IPS-18a (cell line): Measurements from ENCODE around the gene GRIN3B.

Experiments used
- H3K27ac ChIP-seq: one replicate; pipeline ENCODE4 v1.5.1; 2013; ENCODE audit warnings: low read length
- H3K27me3 ChIP-seq: one replicate; pipeline ENCODE4 v1.6.1; 2013; ENCODE audit warnings: mild to moderate bottlenecking, low read length; ENCODE audit not compliant: control insufficient read depth, insufficient read depth
- H3K36me3 ChIP-seq: one replicate; pipeline ENCODE4 v1.6.1; 2013; ENCODE audit warnings: low read depth, low read length; ENCODE audit not compliant: control insufficient read depth
- H3K4me1 ChIP-seq: one replicate; pipeline ENCODE4 v1.6.1; 2013; ENCODE audit warnings: low read depth, low read length; ENCODE audit not compliant: control insufficient read depth
- H3K4me3 ChIP-seq: one replicate; pipeline ENCODE4 v1.5.1; 2013; ENCODE audit warnings: low read length
- H3K9ac ChIP-seq: one replicate; pipeline ENCODE4 v1.6.1; 2013; ENCODE audit warnings: mild to moderate bottlenecking, low read length, moderate library complexity
- H3K9me3 ChIP-seq: one replicate; pipeline ENCODE4 v1.6.1; 2013; ENCODE audit warnings: low read depth, low read length; ENCODE audit not compliant: control insufficient read depth

GRIN3B gene

DNA sequence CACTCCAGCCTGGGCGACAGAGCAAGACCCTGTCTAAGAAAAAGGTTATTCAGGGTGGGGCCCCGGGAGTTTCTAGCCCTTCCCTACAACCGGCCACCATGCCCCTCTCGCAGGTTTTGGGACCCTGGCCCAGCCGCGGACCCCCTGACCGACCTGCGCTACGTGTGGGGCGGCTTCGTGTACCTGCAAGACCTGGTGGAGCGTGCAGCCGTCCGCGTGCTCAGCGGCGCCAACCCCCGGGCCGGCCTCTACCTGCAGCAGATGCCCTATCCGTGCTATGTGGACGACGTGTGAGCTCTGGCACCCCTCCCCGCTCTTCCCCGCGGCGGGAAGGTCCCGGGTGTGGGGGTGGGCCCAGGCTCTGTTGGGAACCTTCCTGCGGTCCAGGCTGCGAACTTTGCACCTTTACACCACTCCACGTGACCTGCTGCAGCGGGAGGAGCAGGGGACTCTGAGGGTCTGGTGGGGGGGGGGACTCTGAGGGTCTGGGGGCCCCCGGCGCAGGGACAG is 46.0 kb downstream of the GRIN3B start:
- Histone ChIP-seq H3K27ac (no peak overlapping the region), H3K9me3 (no peaks in the 10 kb centered on the region), H3K9ac (no peak overlapping the region), H3K4me3 (no peak overlapping the region), H3K36me3 (no peaks in the 10 kb centered on the region), H3K4me1 (no peaks in the 10 kb centered on the region), H3K27me3 (no peaks in the 10 kb centered on the region)

GRCh38 chr19:1046836-1047695 is 46.8 kb downstream of the GRIN3B start:
- H3K36me3 ChIP-seq: no peaks in the 10 kb centered on the region
- H3K4me3 ChIP-seq: no peak overlapping the region
- H3K27ac ChIP-seq: no peak overlapping the region
- H3K9ac ChIP-seq: no peak overlapping the region
- no peaks in the 10 kb centered on the region for H3K27me3 ChIP-seq
- H3K9me3 ChIP-seq: no peaks in the 10 kb centered on the region
- no peaks in the 10 kb centered on the region for H3K4me1 ChIP-seq

DNA sequence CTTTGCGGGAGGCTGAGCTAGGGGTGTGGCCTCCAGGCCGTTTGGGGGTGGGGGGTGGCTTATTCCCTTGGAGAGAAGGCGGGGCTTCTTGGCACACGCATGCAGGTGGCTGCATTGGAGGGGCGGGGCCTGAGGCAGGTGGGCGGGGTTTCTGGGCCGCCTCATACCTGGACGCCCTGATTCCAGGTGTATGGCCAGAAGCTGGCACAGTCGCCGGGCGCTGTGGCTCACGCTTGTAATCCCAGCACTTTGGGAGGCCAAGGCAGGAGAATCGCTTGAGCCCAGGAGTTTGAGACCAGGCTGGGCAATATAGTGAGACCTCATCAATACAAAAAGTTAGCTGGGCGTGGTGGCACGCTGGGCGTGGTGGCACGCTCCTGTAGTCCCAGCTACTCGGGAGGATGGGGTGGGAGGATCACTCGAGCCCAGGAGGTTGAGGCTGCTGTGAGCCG is 47.5 kb downstream of the GRIN3B start:
- Histone ChIP-seq H3K9ac (no peak overlapping the region), H3K4me1 (no peaks in the 10 kb centered on the region), H3K4me3 (no peak overlapping the region), H3K27ac (no peak overlapping the region), H3K36me3 (no peaks in the 10 kb centered on the region), H3K9me3 (no peaks in the 10 kb centered on the region), H3K27me3 (no peaks in the 10 kb centered on the region)

- no peak overlapping the region for H3K27ac ChIP-seq
- no peaks in the 10 kb centered on the region for H3K36me3 ChIP-seq
- H3K4me3 ChIP-seq: no peak overlapping the region
- no peaks in the 10 kb centered on the region for H3K9me3 ChIP-seq
- no peak overlapping the region for H3K9ac ChIP-seq
- H3K27me3 ChIP-seq: no peaks in the 10 kb centered on the region
- no peaks in the 10 kb centered on the region for H3K4me1 ChIP-seq
These were observed 48.9 kb downstream of the GRIN3B start for GRCh38 chr19:1049106-1049505.

DNA sequence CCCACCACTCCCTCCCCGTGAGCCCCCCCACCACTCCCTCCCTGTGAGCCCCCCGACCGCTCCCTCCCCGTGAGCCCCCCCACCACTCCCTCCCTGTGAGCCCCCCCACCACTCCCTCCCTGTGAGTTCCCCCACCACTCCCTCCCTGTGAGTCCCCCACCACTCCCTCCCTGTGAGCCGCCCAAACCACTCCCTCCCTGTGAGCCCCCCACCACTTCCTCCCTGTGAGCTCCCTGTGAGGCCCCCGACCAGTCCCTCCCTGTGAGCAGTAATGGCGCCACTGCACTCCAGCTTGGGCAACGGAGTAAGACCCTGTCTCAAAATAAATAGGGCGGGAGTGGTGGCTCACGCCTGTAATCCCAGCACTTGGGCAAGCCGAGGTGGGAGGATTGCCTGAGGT is 49.6 kb downstream of the GRIN3B start:
- Histone ChIP-seq H3K4me3 (no peak overlapping the region), H3K9ac (no peak overlapping the region), H3K4me1 (no peaks in the 10 kb centered on the region), H3K27me3 (no peaks in the 10 kb centered on the region), H3K9me3 (no peaks in the 10 kb centered on the region), H3K36me3 (no peaks in the 10 kb centered on the region), H3K27ac (no peak overlapping the region)

DNA sequence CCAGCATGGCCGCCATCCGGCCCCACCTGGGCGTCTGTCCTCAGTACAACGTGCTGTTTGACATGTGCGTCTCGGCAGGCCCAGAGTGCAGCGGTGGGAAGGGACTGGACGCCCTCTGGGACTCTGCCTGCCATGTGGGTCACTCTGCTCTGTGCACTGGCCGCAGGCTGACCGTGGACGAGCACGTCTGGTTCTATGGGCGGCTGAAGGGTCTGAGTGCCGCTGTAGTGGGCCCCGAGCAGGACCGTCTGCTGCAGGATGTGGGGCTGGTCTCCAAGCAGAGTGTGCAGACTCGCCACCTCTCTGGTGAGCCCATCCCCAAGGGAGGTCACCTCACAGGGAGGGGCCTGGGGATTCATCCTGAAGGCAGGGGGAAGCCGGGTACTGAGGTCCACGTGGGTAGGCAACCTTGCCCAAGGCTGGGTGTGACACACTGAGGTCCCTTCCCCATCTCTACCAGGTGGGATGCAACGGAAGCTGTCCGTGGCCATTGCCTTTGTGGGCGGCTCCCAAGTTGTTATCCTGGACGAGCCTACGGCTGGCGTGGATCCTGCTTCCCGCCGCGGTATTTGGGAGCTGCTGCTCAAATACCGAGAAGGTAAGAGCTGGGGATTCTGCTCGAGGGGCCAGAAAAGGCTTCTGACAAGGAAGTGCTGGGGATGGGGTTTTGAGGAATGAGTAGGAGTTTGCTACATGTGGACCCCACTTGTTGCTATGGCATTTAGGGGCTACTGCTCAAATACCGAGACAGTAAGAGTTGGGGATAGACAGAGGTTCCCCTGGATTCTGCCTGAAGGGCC is 51.0 kb downstream of the GRIN3B start:
- H3K9ac ChIP-seq: no peak overlapping the region
- H3K27me3 ChIP-seq: no peaks in the 10 kb centered on the region
- no peaks in the 10 kb centered on the region for H3K4me1 ChIP-seq
- H3K9me3 ChIP-seq: no peaks in the 10 kb centered on the region
- H3K27ac ChIP-seq: no peak overlapping the region
- H3K4me3 ChIP-seq: no peak overlapping the region
- no peaks in the 10 kb centered on the region for H3K36me3 ChIP-seq

DNA sequence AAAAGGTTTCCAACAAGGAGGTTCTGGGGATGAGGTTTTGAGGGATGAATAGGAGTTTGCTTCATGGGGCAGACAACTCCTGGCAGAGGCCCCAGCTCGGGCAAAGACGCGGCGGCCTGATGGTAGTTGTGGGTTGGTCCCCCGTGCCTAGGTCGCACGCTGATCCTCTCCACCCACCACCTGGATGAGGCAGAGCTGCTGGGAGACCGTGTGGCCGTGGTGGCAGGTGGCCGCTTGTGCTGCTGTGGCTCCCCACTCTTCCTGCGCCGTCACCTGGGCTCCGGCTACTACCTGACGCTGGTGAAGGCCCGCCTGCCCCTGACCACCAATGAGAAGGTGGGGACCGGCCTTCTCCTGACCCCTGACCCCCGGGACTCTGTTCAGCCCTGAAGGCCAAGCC is 51.6 kb downstream of the GRIN3B start:
- H3K4me3 ChIP-seq: no peak overlapping the region
- no peak overlapping the region for H3K27ac ChIP-seq
- H3K27me3 ChIP-seq: no peaks in the 10 kb centered on the region
- no peak overlapping the region for H3K9ac ChIP-seq
- no peaks in the 10 kb centered on the region for H3K9me3 ChIP-seq
- no peaks in the 10 kb centered on the region for H3K36me3 ChIP-seq
- no peaks in the 10 kb centered on the region for H3K4me1 ChIP-seq

- Histone ChIP-seq H3K27ac (no peak overlapping the region), H3K9ac (no peak overlapping the region), H3K27me3 (no peaks in the 10 kb centered on the region), H3K4me3 (no peak overlapping the region), H3K9me3 (peaks cover 5% of the 10 kb centered on the region), H3K4me1 (no peaks in the 10 kb centered on the region), H3K36me3 (no peaks in the 10 kb centered on the region)
These were observed 52.2 kb downstream of the GRIN3B start for GRCh38 chr19:1052349-1052975.

DNA sequence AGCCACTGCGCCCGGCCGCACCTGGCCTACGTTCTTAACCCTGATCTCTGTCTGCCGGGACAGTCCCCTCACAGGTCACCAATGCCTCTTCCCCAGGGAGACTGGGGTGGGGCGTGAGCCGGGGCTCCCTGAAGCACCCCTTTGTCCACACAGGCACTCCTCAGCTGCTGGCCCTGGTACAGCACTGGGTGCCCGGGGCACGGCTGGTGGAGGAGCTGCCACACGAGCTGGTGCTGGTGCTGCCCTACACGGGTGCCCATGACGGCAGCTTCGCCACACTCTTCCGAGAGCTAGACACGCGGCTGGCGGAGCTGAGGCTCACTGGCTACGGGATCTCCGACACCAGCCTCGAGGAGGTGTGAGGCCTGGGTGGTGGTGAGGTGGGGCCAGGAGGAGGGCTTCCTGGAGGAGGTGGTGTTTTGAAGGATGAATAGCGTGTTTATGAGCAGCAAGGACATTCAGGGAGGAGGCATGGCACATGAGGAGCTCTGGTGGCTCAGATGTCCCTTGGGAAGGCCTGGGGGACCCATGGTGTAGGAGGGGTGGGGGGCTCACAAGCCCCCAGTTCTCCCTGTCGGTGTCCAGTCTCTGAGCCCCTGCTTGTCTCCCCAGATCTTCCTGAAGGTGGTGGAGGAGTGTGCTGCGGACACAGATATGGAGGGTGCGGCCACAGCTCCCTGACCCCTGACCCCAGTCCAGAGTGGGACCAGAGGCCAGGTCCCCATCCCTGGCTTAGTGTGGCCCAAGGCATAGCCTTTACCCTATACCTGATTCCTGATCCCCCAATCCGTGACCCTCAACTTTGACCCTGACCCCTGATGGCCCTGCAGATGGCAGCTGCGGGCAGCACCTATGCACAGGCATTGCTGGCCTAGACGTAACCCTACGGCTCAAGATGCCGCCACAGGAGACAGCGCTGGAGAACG is 53.2 kb downstream of the GRIN3B start:
- no peak overlapping the region for H3K4me3 ChIP-seq
- H3K27me3 ChIP-seq: no peaks in the 10 kb centered on the region
- no peaks in the 10 kb centered on the region for H3K36me3 ChIP-seq
- no peak overlapping the region for H3K27ac ChIP-seq
- peaks cover 5% of the 10 kb centered on the region for H3K9me3 ChIP-seq
- no peak overlapping the region for H3K9ac ChIP-seq
- no peaks in the 10 kb centered on the region for H3K4me1 ChIP-seq

DNA sequence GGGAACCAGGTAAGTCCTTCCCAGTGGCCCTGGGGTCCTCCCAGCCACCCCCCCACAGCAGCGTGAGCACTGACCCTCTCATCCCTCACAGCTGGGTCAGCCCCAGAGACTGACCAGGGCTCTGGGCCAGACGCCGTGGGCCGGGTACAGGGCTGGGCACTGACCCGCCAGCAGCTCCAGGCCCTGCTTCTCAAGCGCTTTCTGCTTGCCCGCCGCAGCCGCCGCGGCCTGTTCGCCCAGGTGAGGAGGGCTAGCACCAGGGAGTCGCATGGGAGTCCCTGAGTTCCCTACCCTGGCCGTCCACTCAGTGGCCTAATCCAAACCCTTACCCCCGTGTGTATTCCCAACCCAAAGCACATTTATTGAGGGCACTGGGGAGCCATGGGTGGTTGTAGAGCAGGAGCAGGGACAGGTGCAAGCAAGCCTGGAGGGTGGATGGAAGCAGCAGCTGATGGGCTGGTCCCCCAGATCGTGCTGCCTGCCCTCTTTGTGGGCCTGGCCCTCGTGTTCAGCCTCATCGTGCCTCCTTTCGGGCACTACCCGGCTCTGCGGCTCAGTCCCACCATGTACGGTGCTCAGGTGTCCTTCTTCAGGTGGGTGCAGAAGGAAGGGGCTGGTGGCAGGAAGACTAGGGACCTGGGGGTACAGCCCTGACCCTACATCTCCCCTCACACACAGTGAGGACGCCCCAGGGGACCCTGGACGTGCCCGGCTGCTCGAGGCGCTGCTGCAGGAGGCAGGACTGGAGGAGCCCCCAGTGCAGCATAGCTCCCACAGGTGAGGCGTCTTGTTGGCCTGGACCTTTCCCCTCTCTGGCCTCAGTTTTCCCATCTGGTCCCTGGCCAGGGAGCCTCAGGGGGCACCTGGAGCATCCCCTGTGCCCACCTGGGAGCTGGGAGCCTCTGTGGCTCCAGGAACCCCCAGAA is 54.1 kb downstream of the GRIN3B start:
- Histone ChIP-seq H3K4me3 (no peak overlapping the region), H3K4me1 (no peaks in the 10 kb centered on the region), H3K9me3 (peaks cover 5% of the 10 kb centered on the region), H3K27ac (no peak overlapping the region), H3K36me3 (no peaks in the 10 kb centered on the region), H3K9ac (no peak overlapping the region), H3K27me3 (no peaks in the 10 kb centered on the region)
